T-helper 9 cell (primary cell): ENCODE results near the gene TMEM178B.

Experiments used
- DNase-seq: peaks from one replicate; pipeline ENCODE4 v3.0.0-alpha.2; 2020

TMEM178B gene

DNA sequence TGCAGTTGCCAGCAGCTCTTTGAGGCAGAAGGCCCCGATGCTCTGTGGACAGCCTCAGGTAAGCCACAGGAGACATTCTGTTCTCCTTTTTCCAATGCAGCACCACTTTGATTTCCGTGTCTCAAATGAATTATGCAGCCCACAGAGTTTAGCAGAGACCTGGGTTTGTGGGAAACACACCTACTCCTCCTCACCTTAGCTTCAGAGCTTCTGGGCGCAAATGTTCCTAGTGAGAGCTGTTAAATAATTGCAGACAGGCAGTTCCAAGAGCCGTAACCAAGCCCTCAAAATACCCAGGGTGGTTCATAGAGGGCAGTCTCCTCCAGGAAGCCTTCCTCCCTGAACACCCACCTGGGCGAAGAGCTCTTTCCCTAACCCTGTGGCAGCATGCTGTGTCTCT, 408.1 kb downstream of the TMEM178B start:
- DNase-seq = no peak

DNA sequence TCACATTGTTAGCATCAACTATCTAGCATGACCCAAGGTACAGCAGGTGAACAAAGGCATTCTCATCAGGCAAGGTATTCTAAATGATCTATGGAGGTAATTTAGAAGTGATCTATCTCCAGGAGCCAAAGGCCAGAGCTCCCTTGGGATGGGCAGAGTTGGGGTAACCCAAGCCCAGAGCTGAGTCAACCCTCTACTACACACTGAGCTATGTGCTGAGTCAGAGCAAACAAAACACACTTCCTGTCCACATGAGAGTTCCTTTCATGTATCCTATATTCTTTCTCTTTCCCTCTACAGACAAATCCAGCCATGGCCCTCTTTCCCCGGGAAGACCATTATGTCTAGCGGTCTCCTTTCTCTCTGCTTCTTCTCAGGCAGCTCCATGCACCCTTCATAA, 409.2 kb downstream of the TMEM178B start:
- no peak for DNase-seq

DNA sequence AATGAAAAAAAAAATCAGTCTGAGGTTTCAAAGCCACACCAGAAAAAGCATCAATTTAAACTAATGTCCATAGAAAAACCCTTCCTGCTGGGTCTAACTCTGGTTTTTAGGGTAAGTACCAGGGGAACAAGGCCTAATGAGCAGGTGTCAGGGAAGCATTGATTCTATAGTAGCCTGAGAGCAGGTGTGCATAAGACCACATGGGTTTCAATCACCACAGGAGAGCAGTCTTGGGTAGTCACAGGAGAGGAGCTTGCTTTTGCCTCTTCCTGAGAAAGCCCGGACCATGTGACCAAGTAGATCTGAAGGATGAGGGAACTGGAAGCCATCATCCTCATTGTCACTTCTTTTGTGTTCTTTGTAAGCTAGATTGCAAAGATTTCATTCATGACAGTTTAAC, 411.0 kb downstream of the TMEM178B start:
- no peak for DNase-seq

DNA sequence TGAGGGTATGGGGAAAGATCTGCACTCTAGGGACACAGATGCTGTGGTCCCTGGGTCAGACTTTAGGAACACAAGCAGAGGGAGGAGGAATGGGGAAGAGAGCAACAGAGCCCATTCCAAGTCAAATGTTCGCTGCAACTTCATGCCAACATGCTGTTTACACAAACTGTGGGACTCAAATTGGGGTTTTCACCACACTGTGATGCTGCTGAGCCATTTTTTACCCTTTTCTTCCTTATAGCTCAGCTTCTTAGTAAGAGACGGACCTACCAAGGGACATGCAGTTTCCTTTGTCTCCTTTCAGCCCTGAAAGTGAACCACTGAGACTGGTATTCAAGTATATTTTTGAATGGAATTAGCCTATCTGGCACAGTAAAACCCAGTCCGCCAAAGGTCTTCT, 413.1 kb downstream of the TMEM178B start:
- no peak for DNase-seq

DNA sequence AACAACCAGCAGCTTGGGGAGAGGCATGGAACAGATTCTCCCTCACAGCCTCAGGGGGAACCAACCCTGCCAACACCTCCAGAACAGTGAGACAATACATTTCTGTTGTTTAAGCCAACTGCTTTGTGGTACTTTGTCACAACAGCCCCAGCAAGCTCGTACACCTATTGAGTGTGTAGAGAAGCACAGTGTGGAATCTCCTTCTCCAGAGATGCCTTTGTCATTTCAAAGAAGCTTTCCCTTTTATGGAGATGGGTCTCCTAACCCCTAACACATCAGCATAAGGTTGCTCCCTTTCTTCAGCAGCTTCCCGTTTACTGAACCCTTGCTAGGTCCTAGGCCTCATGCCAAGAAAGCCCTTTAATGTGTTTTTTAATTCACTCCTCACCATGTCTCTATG, 416.6 kb downstream of the TMEM178B start:
- DNase-seq = no peak

DNA sequence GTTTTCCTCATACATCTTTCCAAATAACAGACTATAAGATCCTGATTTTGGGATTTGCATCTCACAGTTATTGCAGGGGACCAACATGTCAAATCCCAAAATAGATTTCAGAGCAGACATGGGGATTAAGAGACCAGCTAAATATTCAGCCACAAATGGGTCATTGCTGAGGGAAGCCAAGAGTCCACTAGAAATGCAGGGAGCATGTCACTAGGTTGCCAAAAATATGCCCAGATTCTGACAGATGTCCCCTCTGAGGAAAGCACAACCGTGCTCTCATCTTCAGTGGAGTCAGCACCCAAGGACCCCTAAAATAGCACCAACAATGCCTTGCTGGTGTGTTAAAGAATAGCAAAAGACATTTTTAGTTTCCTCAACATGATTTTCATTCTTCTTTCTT, 421.2 kb downstream of the TMEM178B start:
- no peak for DNase-seq

DNA sequence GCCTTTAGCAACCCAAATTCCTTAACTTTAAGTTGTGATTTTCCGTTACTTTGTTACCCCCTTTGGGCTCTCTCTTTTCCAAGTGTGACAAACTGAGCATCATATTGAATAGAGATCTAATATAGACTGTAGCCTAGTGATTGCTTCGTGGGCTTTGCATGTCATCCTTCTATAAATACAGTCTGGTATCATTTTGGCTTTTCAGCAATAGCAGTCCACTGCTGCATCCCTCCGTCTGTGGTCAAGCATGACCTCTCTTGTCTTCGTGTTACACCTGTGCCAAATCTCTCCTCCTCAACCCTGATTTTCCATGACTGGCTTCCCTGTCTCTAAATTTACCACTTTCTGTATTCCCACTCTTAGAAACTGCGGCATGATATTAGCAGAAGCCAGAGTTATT, 423.5 kb downstream of the TMEM178B start:
- DNase-seq = no peak

DNA sequence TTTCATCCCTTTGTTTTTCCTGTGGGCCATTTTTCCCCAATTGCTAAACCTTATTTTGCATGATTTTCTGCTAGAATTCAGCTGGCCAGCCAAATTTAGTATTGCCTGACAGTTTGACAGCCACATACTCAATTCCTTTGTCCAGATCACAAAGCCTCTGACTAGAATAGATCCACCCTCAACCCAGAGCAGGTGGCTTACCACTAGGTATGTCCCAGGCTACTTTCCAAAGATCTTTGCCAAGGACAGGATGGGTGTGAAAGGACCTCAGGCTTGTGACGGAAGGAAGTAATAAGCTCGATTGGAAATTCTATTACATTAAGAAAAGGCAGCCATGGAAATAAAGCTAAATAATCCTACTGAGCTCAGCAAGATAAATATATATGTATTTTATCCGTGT, 426.7 kb downstream of the TMEM178B start:
- DNase-seq = no peak

DNA sequence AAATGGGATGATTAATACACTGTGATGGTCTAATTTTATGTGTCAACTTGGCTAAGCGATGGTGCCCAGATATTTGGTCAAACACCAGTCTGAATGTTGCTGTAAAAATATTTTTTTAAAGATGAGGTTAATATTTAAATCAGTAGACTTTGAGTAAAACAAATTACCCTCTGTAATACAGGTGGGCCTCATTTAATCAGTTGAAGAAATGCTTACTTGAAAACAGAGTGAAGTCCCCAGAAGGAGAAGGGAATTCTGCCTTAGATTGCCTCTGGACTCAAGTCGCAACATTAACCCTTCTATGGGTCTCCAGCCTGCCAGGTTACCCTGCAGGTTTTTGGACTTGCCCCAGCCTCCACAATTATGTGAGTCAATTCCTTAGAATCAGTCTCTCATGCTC, 427.6 kb downstream of the TMEM178B start:
- no peak for DNase-seq

DNA sequence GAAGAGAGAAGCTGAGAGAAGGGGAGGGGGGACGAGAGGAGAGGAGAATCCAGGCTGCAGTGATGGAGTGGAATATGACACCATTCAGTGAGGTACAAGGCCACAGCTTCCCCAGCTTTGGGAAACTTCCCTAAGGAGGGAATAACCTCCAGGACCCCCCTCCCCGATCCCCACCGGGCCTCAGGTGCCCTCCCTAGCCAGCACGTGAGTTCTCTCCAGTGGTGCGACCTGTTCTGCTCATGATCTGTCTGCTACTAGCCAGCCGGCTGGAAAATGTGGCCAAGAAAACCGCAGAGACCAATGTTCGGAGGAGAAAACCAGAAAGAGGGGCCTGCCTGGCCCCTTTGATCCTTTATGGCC, 437.4 kb downstream of the TMEM178B start:
- no peak for DNase-seq

DNA sequence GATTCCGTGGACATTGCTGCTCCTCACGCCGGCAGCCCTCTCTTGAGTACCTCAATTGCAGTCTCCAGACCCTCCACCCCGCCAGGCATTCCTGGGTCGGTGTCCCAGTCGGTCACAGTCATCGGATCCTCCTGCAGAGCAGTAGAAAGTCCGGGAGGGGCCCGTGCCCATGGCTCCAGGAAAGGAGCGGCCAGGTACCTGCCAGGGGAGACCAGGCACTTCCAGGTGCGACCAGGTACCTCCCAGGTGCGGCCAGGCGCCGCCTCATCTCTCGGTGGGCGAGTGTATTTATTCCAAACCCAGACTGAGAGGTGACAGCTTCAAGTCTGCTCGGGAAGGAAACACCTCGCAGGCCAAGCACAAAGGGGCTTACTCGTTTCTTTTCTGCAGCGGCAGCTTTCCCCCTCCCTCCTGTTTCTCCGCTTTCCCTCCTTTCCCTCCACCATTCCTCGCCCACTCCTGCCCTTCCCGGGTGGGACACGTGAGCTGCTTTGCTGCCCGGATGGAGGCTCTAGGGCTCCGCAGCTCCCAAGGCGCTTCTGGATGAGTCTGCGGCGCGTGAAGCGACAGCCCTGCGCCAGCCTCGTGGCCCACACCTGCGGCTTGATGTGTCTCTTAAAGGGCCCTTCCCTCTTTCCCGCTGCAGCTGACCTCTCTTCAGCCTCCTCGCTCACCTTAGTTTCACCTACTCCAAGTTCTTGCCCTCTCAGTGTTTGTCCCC, 438.0 kb downstream of the TMEM178B start:
- DNase-seq = no peak

DNA sequence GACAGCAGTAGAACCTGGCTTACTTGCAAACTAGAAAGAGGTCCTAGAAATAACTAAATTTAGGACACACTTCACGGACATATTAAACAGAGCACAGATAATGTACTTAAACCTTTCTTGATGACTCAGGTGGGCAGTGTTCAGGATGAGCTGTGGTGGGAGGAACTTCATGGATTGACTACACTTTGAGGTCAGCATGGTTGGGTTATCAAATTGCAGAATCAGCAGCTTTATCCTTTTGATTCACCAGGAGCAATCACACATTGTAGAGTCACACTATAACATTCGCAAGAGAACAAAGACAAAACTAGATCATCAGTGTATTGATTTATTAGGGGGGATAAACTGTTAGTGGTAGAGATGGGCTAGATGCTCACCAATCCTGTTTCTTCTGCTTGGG, 438.7 kb downstream of the TMEM178B start:
- no peak for DNase-seq

DNA sequence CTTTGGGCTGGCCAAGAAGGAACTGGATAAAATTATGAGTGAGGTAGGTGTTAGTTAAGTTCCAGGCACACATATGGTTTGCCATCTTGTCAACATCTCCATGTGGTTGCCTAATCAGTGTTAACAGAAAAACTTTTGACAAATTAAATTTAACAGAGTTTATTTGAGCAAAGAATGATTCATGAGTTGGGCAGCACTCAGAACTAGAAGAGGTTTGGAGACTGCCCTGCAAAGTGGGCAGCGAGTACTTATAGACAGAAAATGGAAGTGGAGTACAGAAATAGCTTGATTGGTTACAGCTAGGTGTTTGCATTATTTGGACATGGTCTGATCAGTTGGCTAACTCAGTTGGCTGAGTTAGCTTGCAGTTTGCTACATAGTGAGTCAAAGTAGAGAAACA, 439.9 kb downstream of the TMEM178B start:
- no peak for DNase-seq

DNA sequence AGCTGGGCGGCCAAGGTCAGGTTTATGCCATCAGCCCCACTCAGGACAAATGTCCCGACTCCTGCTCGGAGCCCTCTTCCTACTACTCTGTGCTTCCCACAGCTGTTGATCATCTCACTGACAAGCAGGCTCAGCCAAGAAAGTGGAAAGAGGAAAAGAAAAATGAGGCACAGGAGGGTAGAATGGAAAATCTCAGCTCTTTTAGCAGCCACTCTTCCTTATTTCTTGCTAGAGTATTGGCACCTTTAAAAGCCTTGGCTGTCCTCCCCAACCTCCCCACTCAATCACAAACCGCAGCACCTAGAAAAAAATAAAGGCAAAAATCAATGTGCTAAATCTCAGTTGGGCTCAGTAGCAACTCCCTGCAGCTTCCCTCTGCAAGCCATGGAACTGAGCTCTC, 442.1 kb downstream of the TMEM178B start:
- DNase-seq = no peak

DNA sequence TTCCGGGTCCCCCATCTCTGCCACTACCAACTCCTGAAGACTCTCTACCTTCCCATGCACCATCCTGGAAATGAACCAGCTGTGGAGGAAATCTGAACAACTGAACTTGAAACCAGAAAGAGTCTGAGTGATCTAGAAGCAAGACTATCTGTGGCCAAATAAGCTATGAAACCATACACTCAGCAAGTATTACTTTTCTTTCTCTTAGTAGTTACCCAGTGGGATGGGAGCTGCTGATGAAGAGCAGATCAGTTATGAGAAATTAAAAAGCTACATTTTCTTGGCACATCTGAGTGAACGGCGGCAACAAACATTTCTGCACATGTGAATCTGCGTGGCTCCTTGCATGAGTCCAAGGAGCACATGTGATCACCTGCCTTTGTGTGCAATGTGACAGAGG, 445.8 kb downstream of the TMEM178B start:
- no peak for DNase-seq

DNA sequence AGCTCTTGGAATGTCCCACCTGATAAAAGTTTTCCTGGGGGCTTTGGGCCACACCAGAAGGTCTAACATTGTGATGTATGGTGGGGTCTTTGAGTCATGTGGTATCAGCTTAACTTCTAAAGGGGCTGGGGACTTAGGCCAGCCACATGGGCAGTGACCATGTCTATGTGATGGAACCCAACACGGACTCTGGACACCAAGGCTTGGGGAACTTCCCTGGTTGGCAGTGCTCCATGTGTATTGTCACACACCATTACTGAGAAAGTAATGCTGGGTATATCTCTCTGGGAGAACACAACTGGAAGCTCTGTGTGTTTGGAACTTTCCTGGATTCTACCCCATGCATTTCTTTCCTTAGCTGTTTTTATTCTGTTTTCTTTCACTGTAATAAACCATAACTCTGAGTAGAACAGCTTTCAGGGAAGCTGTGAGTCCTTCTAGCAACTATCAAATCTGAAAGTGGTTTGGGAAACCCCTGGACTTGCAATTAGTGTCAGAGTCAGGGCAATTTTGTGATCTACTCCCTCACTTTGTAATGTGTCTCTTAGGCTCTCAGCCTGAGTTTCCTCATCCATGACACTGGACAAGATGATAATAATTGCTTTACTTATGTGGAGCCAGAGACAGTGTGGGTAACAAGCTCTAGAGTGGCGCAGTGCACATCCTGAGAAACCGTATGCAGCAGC, 448.9 kb downstream of the TMEM178B start:
- no peak for DNase-seq

DNA sequence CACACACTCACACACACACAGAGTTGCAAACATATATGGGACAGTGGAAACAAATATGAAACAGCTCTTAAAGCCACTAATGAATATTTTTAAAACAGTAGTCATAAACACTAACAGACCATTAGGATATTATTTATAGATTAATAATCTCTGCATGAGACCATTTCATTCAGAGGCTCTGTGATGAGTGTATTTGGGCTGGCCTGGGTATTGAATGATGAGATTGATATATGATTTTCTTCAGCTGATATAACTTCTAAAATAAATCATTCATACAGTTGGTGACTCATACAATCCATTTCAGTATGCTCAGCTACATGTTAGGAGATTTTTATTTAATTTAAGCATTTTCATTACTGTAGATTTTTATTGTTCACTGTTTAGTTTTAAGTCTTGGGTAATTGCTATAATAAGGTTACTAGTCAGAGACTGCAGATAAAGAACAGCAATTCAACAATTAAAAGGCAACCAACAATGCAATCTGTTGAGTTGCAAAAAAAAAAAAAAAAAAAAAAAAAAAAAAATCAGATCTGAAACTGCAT, 452.2 kb downstream of the TMEM178B start:
- no peak for DNase-seq

DNA sequence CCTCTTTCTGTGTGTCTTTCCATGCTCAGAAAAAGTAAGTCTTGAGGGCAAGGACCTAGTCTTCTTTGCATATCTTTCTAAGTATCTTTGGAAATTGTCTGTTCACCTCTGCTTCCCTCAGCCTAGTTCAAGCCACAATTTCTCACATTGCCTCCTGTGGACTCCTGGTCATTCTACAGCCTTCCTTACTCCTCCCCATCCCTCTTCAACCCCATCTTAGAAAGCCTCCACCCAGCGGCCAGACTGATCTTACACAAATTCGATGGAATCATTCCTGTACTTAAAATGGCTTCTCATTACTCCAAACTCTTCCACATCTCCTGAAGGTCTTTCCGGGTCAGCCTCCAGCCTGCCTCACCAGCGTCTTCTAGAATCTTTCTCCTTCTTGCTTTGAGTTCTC, 453.2 kb downstream of the TMEM178B start:
- no peak for DNase-seq

DNA sequence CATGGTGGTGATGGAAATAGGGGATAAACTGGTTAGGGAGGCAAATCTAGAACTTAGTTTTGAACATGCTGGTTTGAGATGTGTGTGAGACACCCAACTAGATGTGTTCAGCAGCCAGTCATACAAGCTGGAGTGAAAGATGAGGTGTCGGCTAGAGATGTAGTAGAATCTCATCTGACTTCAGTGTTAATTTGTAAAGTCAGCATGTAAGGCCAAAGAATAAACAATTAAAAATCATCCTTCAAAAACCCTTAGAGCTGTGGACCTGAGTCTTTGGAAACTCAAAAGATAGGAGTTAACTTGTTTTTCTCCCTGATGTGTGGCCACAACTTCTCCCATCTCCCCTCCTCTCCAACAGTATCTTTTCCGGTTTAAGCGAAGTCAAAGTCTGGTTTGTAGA, 454.5 kb downstream of the TMEM178B start:
- no peak for DNase-seq
